22Rv1 (cell line): ENCODE measurements around the gene FBXO11.

Source experiments
- ZFX ChIP-seq: fragments of 450-650 bp; IDR thresholded peaks from 2 replicates; pipeline ENCODE4 v1.6.1; 2017; ENCODE audit warnings: antibody characterized with exemption, borderline replicate concordance
- TF ChIP-seq, protein P1 (sequence below): fragments of 450-650 bp; IDR thresholded peaks from 2 replicates; pipeline ENCODE4 v1.5.1; 2017; ENCODE audit warnings: mild to moderate bottlenecking

DNA sequence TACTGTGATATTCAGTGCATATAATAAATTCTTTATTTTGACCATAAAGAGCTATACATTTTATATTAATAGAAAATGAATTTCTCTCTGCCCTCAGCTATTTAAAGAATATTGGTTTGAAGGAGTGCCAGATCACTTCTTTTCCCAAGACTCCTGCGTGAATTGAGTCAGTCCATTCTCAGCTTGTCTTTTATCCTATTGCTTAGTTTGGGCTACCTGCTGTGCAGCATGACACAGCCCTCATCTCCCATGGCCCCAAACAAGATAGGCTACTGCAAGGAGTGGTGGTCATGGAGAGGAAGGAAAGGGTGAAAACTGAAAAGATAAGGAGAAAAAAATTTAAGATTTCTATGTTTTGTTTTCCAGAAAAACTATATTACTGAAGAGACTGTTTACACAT lies 10.1 kb upstream of the FBXO11 start:
- TF ChIP-seq, protein P1, sequence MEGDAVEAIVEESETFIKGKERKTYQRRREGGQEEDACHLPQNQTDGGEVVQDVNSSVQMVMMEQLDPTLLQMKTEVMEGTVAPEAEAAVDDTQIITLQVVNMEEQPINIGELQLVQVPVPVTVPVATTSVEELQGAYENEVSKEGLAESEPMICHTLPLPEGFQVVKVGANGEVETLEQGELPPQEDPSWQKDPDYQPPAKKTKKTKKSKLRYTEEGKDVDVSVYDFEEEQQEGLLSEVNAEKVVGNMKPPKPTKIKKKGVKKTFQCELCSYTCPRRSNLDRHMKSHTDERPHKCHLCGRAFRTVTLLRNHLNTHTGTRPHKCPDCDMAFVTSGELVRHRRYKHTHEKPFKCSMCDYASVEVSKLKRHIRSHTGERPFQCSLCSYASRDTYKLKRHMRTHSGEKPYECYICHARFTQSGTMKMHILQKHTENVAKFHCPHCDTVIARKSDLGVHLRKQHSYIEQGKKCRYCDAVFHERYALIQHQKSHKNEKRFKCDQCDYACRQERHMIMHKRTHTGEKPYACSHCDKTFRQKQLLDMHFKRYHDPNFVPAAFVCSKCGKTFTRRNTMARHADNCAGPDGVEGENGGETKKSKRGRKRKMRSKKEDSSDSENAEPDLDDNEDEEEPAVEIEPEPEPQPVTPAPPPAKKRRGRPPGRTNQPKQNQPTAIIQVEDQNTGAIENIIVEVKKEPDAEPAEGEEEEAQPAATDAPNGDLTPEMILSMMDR: no peak
- TF ChIP-seq ZFX: no peak
